ENCODE results near the gene PDE8A. TPM values are rescaled to one million over a fixed set of nuclear protein-coding genes. Genes with fewer than 3 reads are reported as not detected.

The PDE8A gene
- total RNA-seq, 1 experiment from 2014 or later = 32.0 TPM

DNA sequence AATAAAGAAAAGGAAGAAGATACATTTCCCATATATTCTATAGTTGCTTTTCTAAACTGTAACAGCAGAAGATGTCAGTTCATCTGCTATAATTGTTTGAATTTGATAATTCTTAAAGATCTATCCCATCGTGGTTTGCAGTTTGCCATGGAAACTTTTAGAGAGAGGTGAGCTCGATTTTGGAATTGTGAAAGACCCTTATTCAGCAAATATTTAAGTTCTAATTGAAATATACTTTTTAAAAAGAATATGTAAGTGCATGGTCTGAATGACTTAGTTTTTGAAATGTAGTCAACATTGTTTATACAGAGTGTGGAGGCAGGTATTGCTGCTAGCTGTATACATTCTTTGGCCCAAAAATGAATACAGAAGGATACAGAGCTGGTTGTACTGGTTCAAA, 127.7 kb downstream of the PDE8A start:
- ChIA-PET POLR2A (no interaction called here), CTCF (interaction anchor here (0.6 kb wide), 1 partner anchor 181 kb away, joined by 3 read pairs; no protein-coding TSS in a partner anchor)
- H3K27me3 Mint-ChIP-seq (ENCODE audit: insufficient read depth, unreplicated experiment) = no peaks in the 10 kb centered on the region
- Histone ChIP-seq H3K9me3 (no peaks in the 10 kb centered on the region), H3K4me1 (no peaks in the 10 kb centered on the region), H3K4me3 (ENCODE audit: low read depth, low read length) (no peak overlapping the region), H3K36me3 (ENCODE audit: control insufficient read depth, insufficient read depth, low read length) (no peaks in the 10 kb centered on the region), H3K27me3 (replicated peaks; ENCODE audit: control insufficient read depth, insufficient read depth, low read length) (no peaks in the 10 kb centered on the region)
- H3K27ac Mint-ChIP-seq (ENCODE audit: unreplicated experiment) = no peak overlapping the region
- H3K36me3 Mint-ChIP-seq (ENCODE audit: insufficient read depth, unreplicated experiment) = no peaks in the 10 kb centered on the region
- DNase-seq = no peak
- no peaks in the 10 kb centered on the region for H3K9me3 Mint-ChIP-seq (ENCODE audit: unreplicated experiment)
- no peaks in the 10 kb centered on the region for H3K4me1 Mint-ChIP-seq (ENCODE audit: low read depth, unreplicated experiment)
- intact Hi-C loops (cut with micrococcal nuclease; ENCODE audit: unreplicated experiment) = no loop called here
- BruUV-seq (replicated peaks) = no TSS peak
- TF ChIP-seq, protein P1, sequence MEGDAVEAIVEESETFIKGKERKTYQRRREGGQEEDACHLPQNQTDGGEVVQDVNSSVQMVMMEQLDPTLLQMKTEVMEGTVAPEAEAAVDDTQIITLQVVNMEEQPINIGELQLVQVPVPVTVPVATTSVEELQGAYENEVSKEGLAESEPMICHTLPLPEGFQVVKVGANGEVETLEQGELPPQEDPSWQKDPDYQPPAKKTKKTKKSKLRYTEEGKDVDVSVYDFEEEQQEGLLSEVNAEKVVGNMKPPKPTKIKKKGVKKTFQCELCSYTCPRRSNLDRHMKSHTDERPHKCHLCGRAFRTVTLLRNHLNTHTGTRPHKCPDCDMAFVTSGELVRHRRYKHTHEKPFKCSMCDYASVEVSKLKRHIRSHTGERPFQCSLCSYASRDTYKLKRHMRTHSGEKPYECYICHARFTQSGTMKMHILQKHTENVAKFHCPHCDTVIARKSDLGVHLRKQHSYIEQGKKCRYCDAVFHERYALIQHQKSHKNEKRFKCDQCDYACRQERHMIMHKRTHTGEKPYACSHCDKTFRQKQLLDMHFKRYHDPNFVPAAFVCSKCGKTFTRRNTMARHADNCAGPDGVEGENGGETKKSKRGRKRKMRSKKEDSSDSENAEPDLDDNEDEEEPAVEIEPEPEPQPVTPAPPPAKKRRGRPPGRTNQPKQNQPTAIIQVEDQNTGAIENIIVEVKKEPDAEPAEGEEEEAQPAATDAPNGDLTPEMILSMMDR (IDR thresholded peaks at IDR 0.05; ENCODE audit: insufficient read depth in 1 of 2, low read depth in 1 of 2, low read length in 1 of 2, severe bottlenecking in 1 of 2, unreplicated experiment in 1 of 2) = no peak
- no peak overlapping the region for H3K4me3 Mint-ChIP-seq (ENCODE audit: unreplicated experiment)

DNA sequence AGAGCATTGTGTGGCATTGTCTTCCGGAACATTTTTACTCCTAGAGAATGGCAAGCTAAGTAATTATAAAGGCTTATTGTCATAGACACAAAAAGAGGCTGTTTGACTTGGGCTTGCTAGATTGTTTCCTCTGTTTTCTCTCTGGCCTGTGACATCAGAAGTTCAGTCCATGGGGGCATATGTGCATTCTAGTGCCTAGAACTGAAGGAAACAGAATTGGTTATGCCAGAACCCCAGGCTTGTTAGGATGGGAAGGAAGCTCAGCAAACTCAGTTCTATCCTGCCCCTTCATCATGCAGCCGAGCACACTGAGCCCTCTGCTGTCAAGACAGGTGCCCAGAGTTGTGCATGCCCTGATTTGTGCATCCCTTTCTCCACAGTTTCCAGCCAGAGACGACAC, 131.3 kb downstream of the PDE8A start:
- Histone ChIP-seq H3K4me3 (ENCODE audit: low read depth, low read length) (no peak overlapping the region), H3K9me3 (no peaks in the 10 kb centered on the region), H3K4me1 (no peaks in the 10 kb centered on the region), H3K27me3 (replicated peaks; ENCODE audit: control insufficient read depth, insufficient read depth, low read length) (no peaks in the 10 kb centered on the region), H3K36me3 (ENCODE audit: control insufficient read depth, insufficient read depth, low read length) (no peaks in the 10 kb centered on the region)
- ChIA-PET POLR2A (no interaction called here), CTCF (no interaction called here)
- no peak overlapping the region for H3K4me3 Mint-ChIP-seq (ENCODE audit: unreplicated experiment)
- intact Hi-C loops (cut with micrococcal nuclease; ENCODE audit: unreplicated experiment) = no loop called here
- H3K9me3 Mint-ChIP-seq (ENCODE audit: unreplicated experiment) = no peaks in the 10 kb centered on the region
- no peak overlapping the region for H3K27ac Mint-ChIP-seq (ENCODE audit: unreplicated experiment)
- no TSS peak for BruUV-seq (replicated peaks)
- H3K27me3 Mint-ChIP-seq (ENCODE audit: insufficient read depth, unreplicated experiment) = no peaks in the 10 kb centered on the region
- H3K4me1 Mint-ChIP-seq (ENCODE audit: low read depth, unreplicated experiment) = no peaks in the 10 kb centered on the region
- no peak for DNase-seq
- TF ChIP-seq, protein P1 (IDR thresholded peaks at IDR 0.05; ENCODE audit: insufficient read depth in 1 of 2, low read depth in 1 of 2, low read length in 1 of 2, severe bottlenecking in 1 of 2, unreplicated experiment in 1 of 2) = no peak
- peaks cover 13% of the 10 kb centered on the region for H3K36me3 Mint-ChIP-seq (ENCODE audit: insufficient read depth, unreplicated experiment)

DNA sequence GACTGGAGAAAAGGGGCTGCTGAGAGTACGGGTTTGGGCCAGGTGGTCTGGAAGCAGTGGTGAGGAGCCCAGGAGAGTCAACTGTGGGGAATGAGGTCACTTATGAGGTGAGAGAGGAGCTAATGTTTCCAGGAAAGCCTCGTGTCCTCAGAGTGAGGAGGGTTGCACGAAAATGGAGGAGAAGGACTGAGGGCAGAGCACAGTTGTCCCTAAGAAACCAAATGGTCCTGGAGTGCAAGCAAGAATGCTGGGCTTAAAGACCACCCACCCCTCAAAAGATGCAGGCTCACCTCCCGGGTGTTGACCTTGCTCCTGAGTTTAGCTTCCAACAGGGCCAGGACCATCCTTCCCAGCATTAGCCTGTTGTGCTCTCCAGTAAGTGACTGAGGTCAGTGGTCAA, 133.2 kb downstream of the PDE8A start:
- Mint-ChIP-seq H3K9me3 (ENCODE audit: unreplicated experiment) (no peaks in the 10 kb centered on the region), H3K27ac (ENCODE audit: unreplicated experiment) (no peak overlapping the region), H3K36me3 (ENCODE audit: insufficient read depth, unreplicated experiment) (peaks cover 13% of the 10 kb centered on the region), H3K27me3 (ENCODE audit: insufficient read depth, unreplicated experiment) (no peaks in the 10 kb centered on the region), H3K4me1 (ENCODE audit: low read depth, unreplicated experiment) (no peaks in the 10 kb centered on the region), H3K4me3 (ENCODE audit: unreplicated experiment) (no peak overlapping the region)
- no peaks in the 10 kb centered on the region for H3K9me3 ChIP-seq
- no peak overlapping the region for H3K4me3 ChIP-seq (ENCODE audit: low read depth, low read length)
- H3K27me3 ChIP-seq (replicated peaks; ENCODE audit: control insufficient read depth, insufficient read depth, low read length) = no peaks in the 10 kb centered on the region
- TF ChIP-seq, protein P1 (IDR thresholded peaks at IDR 0.05; ENCODE audit: insufficient read depth in 1 of 2, low read depth in 1 of 2, low read length in 1 of 2, severe bottlenecking in 1 of 2, unreplicated experiment in 1 of 2) = no peak
- DNase-seq = no peak
- ChIA-PET POLR2A (no interaction called here), CTCF (no interaction called here)
- H3K36me3 ChIP-seq (ENCODE audit: control insufficient read depth, insufficient read depth, low read length) = no peaks in the 10 kb centered on the region
- intact Hi-C loops (cut with micrococcal nuclease; ENCODE audit: unreplicated experiment) = no loop called here
- BruUV-seq (replicated peaks) = no TSS peak
- no peaks in the 10 kb centered on the region for H3K4me1 ChIP-seq
